ENCODE results near the gene RMP24.
A peak's percentile ranks its signal among the peaks of the same experiment; 100 is the strongest.
"Not testable (repeated sequence)": the region's sequence is repeated elsewhere in the genome, so short reads cannot be mapped to it uniquely, and the experiment has no call there.

Gene RMP24

DNA sequence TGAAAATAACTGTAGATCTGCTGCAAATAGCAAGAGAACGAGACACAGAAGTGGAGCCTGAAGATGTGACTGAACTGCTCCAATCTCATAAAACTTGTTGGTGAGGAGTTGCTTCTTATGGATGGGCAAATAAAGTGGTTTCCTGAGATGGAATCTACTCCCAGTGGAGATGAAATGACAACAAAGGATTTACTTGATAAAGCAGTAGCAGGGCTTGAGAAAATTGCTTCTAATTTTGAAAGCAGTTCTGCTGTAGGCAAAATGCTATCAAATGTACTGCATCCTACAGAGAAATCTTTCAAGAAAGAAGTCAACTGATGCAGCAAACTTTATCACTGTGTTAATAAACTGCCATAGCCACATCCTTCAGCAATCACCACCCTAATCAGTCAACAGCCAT lies 50.9 kb downstream of the RMP24 start:
- Mint-ChIP-seq H3K4me1 (no peaks in the 10 kb centered on the region), H3K9me3 (no peaks in the 10 kb centered on the region), H3K27ac (peak overlapping the region in 1 of 3 experiments; percentile 76; a peak in 1 of 7 replicates), H3K4me3 (no peak overlapping the region), H3K36me3 (ENCODE audit: insufficient read depth in 1 of 3, low read depth in 3 of 3) (peaks cover 16 to 25% (median 24%) of the 10 kb centered on the region in 3 experiments; a peak in 6 of 7 replicates), H3K27me3 (ENCODE audit: low read depth) (no peaks in the 10 kb centered on the region)
- TF ChIP-seq, protein P1, sequence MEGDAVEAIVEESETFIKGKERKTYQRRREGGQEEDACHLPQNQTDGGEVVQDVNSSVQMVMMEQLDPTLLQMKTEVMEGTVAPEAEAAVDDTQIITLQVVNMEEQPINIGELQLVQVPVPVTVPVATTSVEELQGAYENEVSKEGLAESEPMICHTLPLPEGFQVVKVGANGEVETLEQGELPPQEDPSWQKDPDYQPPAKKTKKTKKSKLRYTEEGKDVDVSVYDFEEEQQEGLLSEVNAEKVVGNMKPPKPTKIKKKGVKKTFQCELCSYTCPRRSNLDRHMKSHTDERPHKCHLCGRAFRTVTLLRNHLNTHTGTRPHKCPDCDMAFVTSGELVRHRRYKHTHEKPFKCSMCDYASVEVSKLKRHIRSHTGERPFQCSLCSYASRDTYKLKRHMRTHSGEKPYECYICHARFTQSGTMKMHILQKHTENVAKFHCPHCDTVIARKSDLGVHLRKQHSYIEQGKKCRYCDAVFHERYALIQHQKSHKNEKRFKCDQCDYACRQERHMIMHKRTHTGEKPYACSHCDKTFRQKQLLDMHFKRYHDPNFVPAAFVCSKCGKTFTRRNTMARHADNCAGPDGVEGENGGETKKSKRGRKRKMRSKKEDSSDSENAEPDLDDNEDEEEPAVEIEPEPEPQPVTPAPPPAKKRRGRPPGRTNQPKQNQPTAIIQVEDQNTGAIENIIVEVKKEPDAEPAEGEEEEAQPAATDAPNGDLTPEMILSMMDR (conservative IDR thresholded peaks at IDR 0.05) = no peak
- Histone ChIP-seq H3K4ac (ENCODE audit: low read depth, low read length) (no peak overlapping the region), H2BK12ac (ENCODE audit: insufficient read length, low read depth, low read length) (no peak overlapping the region), H3K14ac (ENCODE audit: insufficient read depth, low read length) (no peak overlapping the region), H3K23me2 (ENCODE audit: insufficient read length, low read depth, low read length, poor library complexity, severe bottlenecking) (no peaks in the 10 kb centered on the region), H3K4me2 (ENCODE audit: insufficient read depth, insufficient read length, low read length) (no peak overlapping the region), H3K27ac (ENCODE audit: insufficient read length, low read depth, low read length) (no peak overlapping the region), H3K27me3 (ENCODE audit: insufficient read depth, low read length) (no peaks in the 10 kb centered on the region), H3T11ph (ENCODE audit: low read length) (no peak overlapping the region), H3K79me1 (ENCODE audit: insufficient read depth, low read depth, low read length, poor library complexity, severe bottlenecking) (no peaks in the 10 kb centered on the region), H2BK120ac (ENCODE audit: low read depth, low read length, poor library complexity, severe bottlenecking) (no peak overlapping the region), H3K18ac (ENCODE audit: insufficient read length, low read depth, low read length) (no peak overlapping the region), H2BK20ac (ENCODE audit: low read depth, low read length, poor library complexity, severe bottlenecking) (no peak overlapping the region), H3K9me3 (ENCODE audit: control insufficient read depth, low read depth, low read length) (no peaks in the 10 kb centered on the region), H2AFZ (ENCODE audit: low read length) (no peak overlapping the region), H3K23ac (ENCODE audit: insufficient read length, low read depth, low read length) (no peak overlapping the region), H3K9ac (ENCODE audit: extremely low read depth, insufficient read length, low read length) (no peak overlapping the region), H4K20me1 (ENCODE audit: control insufficient read depth, insufficient read depth, insufficient read length) (no peaks in the 10 kb centered on the region), H4K5ac (ENCODE audit: insufficient read length, low read depth, low read length) (no peak overlapping the region), H2AK5ac (ENCODE audit: insufficient read length, low read length) (no peak overlapping the region), H4K91ac (ENCODE audit: insufficient read length, low read depth, low read length) (no peak overlapping the region), H3K56ac (ENCODE audit: insufficient read length, low read depth, low read length) (no peak overlapping the region), H3K79me2 (ENCODE audit: insufficient read depth, low read length) (no peaks in the 10 kb centered on the region), H4K8ac (replicated peaks; ENCODE audit: insufficient read length, low read depth, low read length) (no peak overlapping the region), H3K4me1 (ENCODE audit: insufficient read depth, low read length) (no peaks in the 10 kb centered on the region), H2BK15ac (ENCODE audit: low read depth, low read length) (no peak overlapping the region), H2BK5ac (ENCODE audit: insufficient read length, low read length) (no peak overlapping the region)
- no CpG with 5 or more reads among the region's 1 CpG for WGBS (ENCODE audit: extremely low coverage, insufficient read length, low lambda C conversion rate)
- DNase-seq = no peak

DNA sequence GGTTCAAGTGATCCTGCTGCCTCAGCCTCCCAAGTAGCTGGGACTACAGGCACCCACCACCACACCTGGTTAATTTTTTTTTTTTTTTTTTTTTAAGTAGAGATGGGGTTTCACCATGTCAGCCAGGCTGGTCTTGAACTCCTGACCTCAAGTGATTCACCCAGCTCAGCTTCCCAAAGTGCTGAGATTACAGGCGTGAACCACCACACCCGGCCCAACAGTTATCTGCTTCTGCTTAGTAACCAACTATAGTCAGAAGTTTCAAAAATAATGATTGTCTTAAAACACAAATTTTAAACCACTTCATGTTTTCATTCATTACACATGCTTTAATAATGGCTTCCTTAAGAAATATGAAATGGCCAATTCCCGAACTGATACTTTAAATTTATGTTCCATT lies 51.8 kb downstream of the RMP24 start:
- H3K27ac ChIP-seq (ENCODE audit: insufficient read length, low read depth, low read length); H3K18ac ChIP-seq (ENCODE audit: insufficient read length, low read depth, low read length); H3K56ac ChIP-seq (ENCODE audit: insufficient read length, low read depth, low read length); H2AK5ac ChIP-seq (ENCODE audit: insufficient read length, low read length); H3K23ac ChIP-seq (ENCODE audit: insufficient read length, low read depth, low read length); H3T11ph ChIP-seq (ENCODE audit: low read length); H3K9me3 Mint-ChIP-seq; H3K27ac Mint-ChIP-seq; H2BK5ac ChIP-seq (ENCODE audit: insufficient read length, low read length); H3K4me1 ChIP-seq (ENCODE audit: insufficient read depth, low read length); H3K9ac ChIP-seq (ENCODE audit: extremely low read depth, insufficient read length, low read length); H2BK120ac ChIP-seq (ENCODE audit: low read depth, low read length, poor library complexity, severe bottlenecking); H4K20me1 ChIP-seq (ENCODE audit: control insufficient read depth, insufficient read depth, insufficient read length); H4K8ac ChIP-seq (replicated peaks; ENCODE audit: insufficient read length, low read depth, low read length); H2BK15ac ChIP-seq (ENCODE audit: low read depth, low read length); H3K4me3 Mint-ChIP-seq; DNase-seq; H3K14ac ChIP-seq (ENCODE audit: insufficient read depth, low read length); H3K79me2 ChIP-seq (ENCODE audit: insufficient read depth, low read length); H4K5ac ChIP-seq (ENCODE audit: insufficient read length, low read depth, low read length); H2BK12ac ChIP-seq (ENCODE audit: insufficient read length, low read depth, low read length); H3K4me2 ChIP-seq (ENCODE audit: insufficient read depth, insufficient read length, low read length); H3K9me3 ChIP-seq (ENCODE audit: control insufficient read depth, low read depth, low read length); H3K27me3 ChIP-seq (ENCODE audit: insufficient read depth, low read length); H2BK20ac ChIP-seq (ENCODE audit: low read depth, low read length, poor library complexity, severe bottlenecking); H2AFZ ChIP-seq (ENCODE audit: low read length); H3K23me2 ChIP-seq (ENCODE audit: insufficient read length, low read depth, low read length, poor library complexity, severe bottlenecking); H3K4ac ChIP-seq (ENCODE audit: low read depth, low read length); H3K27me3 Mint-ChIP-seq (ENCODE audit: low read depth); H3K79me1 ChIP-seq (ENCODE audit: insufficient read depth, low read depth, low read length, poor library complexity, severe bottlenecking); H3K4me1 Mint-ChIP-seq; H4K91ac ChIP-seq (ENCODE audit: insufficient read length, low read depth, low read length): not testable (repeated sequence)
- H3K36me3 Mint-ChIP-seq (ENCODE audit: insufficient read depth in 1 of 3, low read depth in 3 of 3) = peaks cover 16 to 34% (median 30%) of the 10 kb centered on the region in 3 experiments; a peak in 6 of 7 replicates
- no CpG with 5 or more reads among the region's 3 CpGs for WGBS (ENCODE audit: extremely low coverage, insufficient read length, low lambda C conversion rate)

All from H9 (cell line).